Heart right ventricle (tissue), 16 donors: ENCODE data around the gene CARD19. TPM values are rescaled to one million over a fixed set of nuclear protein-coding genes. Genes with fewer than 3 reads are reported as not detected.

ENCODE experiments used
- ATAC-seq, 8 donors: fragments of 200-7000 bp; cut with Tn5 transposase; one replicate each; pipeline ENCODE4 v1.9.1; 2020; ENCODE audit warnings: mild to moderate bottlenecking in 8 of 8, moderate library complexity in 8 of 8, moderate number of reproducible peaks in 1 of 8
- DNase-seq, 2 donors: peaks; one replicate each; pipeline ENCODE4 v3.0.0-alpha.2; 2020
- H3K27ac ChIP-seq, 10 donors: fragments of 200-600 bp; sonication (generic) in 2 of 10; one replicate each; pipeline versions ENCODE4 v1.5.0 to v1.8.0; 2020 to 2022; ENCODE audit warnings: mild to moderate bottlenecking in 3 of 10
- H3K27me3 ChIP-seq, 7 donors: fragments of 200-600 bp; one replicate each; pipeline ENCODE4 v1.8.0; 2021 to 2022; ENCODE audit warnings: mild to moderate bottlenecking in 2 of 7
- H3K36me3 ChIP-seq, 9 donors: fragments of 200-600 bp; sonication (generic) in 1 of 9; one replicate each; pipeline versions ENCODE4 v1.5.0 to v1.8.0; 2020 to 2022; ENCODE audit warnings: mild to moderate bottlenecking in 2 of 9
- H3K4me1 ChIP-seq, 9 donors: fragments of 200-600 bp; sonication (generic) in 1 of 9; one replicate each; pipeline versions ENCODE4 v1.5.0 to v1.8.0; 2020 to 2022; ENCODE audit warnings: mild to moderate bottlenecking in 4 of 9
- H3K4me3 ChIP-seq, 10 donors: fragments of 200-600 bp; sonication (generic) in 2 of 10; one replicate each; pipeline versions ENCODE4 v1.5.0 to v1.8.0; 2020 to 2022; ENCODE audit warnings: mild to moderate bottlenecking in 7 of 10, moderate library complexity in 2 of 10
- H3K9me3 ChIP-seq, 11 donors: fragments of 200-600 bp in 10 of 11; sonication (generic) in 2 of 11; one replicate each; pipeline versions ENCODE4 v1.5.0 to v1.8.0; 2013 to 2022; ENCODE audit warnings: mild to moderate bottlenecking in 2 of 11, control low read depth in 1 of 11, moderate library complexity in 1 of 11
- CTCF ChIP-seq, 9 donors: fragments of 200-600 bp; sonication (generic) in 2 of 9; IDR thresholded peaks; one replicate each; pipeline versions ENCODE4 v1.5.0 to v1.8.0; 2021 to 2022; ENCODE audit warnings: antibody characterized with exemption in 9 of 9, mild to moderate bottlenecking in 5 of 9, moderate library complexity in 1 of 9
- WGBS, 2 donors: extraction: QIAGEN DNeasy Blood & Tissue Kit; methylation state at CpG; one replicate each; pipeline ENCODE4 v1.1.7; 2013; ENCODE audit warnings: inconsistent platforms in 1 of 2; 5-methylcytosine and 5-hydroxymethylcytosine counted together
- intact Hi-C, 10 donors: fragments of 100-400 bp; cut with DNase I; formaldehyde crosslinking; loops; one replicate each; pipeline versions ENCODE4 v1.11.1 to v1.14.2; 2022
- polyA plus RNA-seq, 2 donors: library from polyadenylated mRNA; stranded (reverse); fragments of 200-250 nt; gene quantifications; one replicate each; pipeline ENCODE4 v1.2.3, GENCODE V29; 2013
- total RNA-seq, 10 donors: library from RNA; stranded (reverse); fragmentation: NEBNext Ultra II Directional in 3 of 10; extraction: Animal tissue kit (Norgen Biotek cat#: 25700) in 3 of 10; gene quantifications; one replicate each; pipeline versions ENCODE4 v1.2.1 to v1.2.4, GENCODE V29; 2021 to 2023
- donor health status: Arrhythmogenic right ventricular cardiomyopathy.
- donor health status: ischemic (EF 13 %, LVEDD 7.1; RV severe dilation, severe dysfunction).
- donor health status: healthy with polysubstance abuse.
- donor health status: DM: no; HTN: yes; CAD: no.
- donor health status: DM: no; HTN: no; CAD: no.
- donor health status: ischemic (EF 25% LVEDD 6.9; RV normal size, moderate dysfunction).
- donor health status: ischemic (EF 25% LVEDD 5.7; RV mildly dilated, moderate dysfunction).
- donor health status: healthy.
- donor health status: DM: yes; HTN: yes; CAD: no.
- donor health status: Ischemic cardiomyopathy.
- donor health status: ischemic (EF 35%, LVEDD 5.7; RV mildly dilated, moderate dysfunction).
- donor health status: nonischemic (EF 11% LVEDD 7.7; RV severe dilation, severe dysfunction).
- donor health status: DM: yes; HTN: yes; CAD: no.
- donor health status: PGD.
- donor health status: ischemic (EF 29% LVEDD 5.4; RV normal size, mild dysfunction).
- donor health status: nonischemic (EF 23%, LVEDD 6.1; RV moderate dilation, normal function).

Gene CARD19
- total and polyA plus RNA-seq, 12 donors = 22.3 to 47.3 (median 26.1) TPM

- H3K4me3 ChIP-seq = no peak overlapping the region
- intact Hi-C loops = loop anchor here in 3 of 10 donors (5.0 to 10.0 kb wide), 3 partner anchors 199 to 459 kb away; no protein-coding TSS in a partner anchor
- peaks cover 0 to 34% (median 6%) of the 10 kb centered on the region in 9 donors for H3K36me3 ChIP-seq
- H3K27ac ChIP-seq = no peak overlapping the region
- WGBS, 2 donors = 69% methylated on average over 1 of the region's 1 CpG
- ATAC-seq (no peak), DNase-seq (no peak)
- H3K27me3 ChIP-seq = no peaks in the 10 kb centered on the region
- no peak for TF ChIP-seq CTCF (IDR thresholded peaks at IDR 0.05)
- H3K4me1 ChIP-seq = peaks cover 0 to 35% (median 0%) of the 10 kb centered on the region in 9 donors
- H3K9me3 ChIP-seq = peaks cover 0 to 13% (median 0%) of the 10 kb centered on the region in 11 donors
Measured at GRCh38 chr9:93105620-93106019, 9.6 kb downstream of the CARD19 start.

- peaks cover 0 to 51% (median 11%) of the 10 kb centered on the region in 9 donors for H3K36me3 ChIP-seq
- H3K27ac ChIP-seq = no peak overlapping the region
- DNase-seq = no peak
- no peak for ATAC-seq
- peaks cover 0 to 13% (median 0%) of the 10 kb centered on the region in 11 donors for H3K9me3 ChIP-seq
- peaks cover 0 to 50% (median 0%) of the 10 kb centered on the region in 9 donors for H3K4me1 ChIP-seq
- WGBS, 2 donors = 83 to 92% methylated on average over 14 of the region's 14 CpGs
- no peak for TF ChIP-seq CTCF (IDR thresholded peaks at IDR 0.05)
- H3K4me3 ChIP-seq = no peak overlapping the region
- no peaks in the 10 kb centered on the region for H3K27me3 ChIP-seq
- intact Hi-C loops = loop anchor here in 3 of 10 donors (5.0 to 10.0 kb wide), 3 partner anchors 198 to 458 kb away; no protein-coding TSS in a partner anchor
Measured at GRCh38 chr9:93107151-93107824, 11.3 kb downstream of the CARD19 start.

- Histone ChIP-seq H3K9me3 (peaks cover 0 to 13% (median 0%) of the 10 kb centered on the region in 11 donors), H3K4me1 (peaks cover 0 to 54% (median 0%) of the 10 kb centered on the region in 9 donors), H3K4me3 (no peak overlapping the region), H3K36me3 (peaks cover 0 to 56% (median 13%) of the 10 kb centered on the region in 9 donors), H3K27ac (no peak overlapping the region), H3K27me3 (no peaks in the 10 kb centered on the region)
- no peak for DNase-seq
- intact Hi-C loops = loop anchor here in 3 of 10 donors (5.0 to 10.0 kb wide), 3 partner anchors 197 to 457 kb away; no protein-coding TSS in a partner anchor
- no peak for TF ChIP-seq CTCF (IDR thresholded peaks at IDR 0.05)
- ATAC-seq = no peak
- WGBS, 2 donors = 85 to 89% methylated on average over 6 of the region's 6 CpGs
Measured at GRCh38 chr9:93107825-93108161, 11.8 kb downstream of the CARD19 start.

- peak in 2 of 8 donors; percentile 3 to 6 for ATAC-seq
- intact Hi-C loops = loop anchor here in 3 of 10 donors (5.0 to 10.0 kb wide), 3 partner anchors 196 to 456 kb away; no protein-coding TSS in a partner anchor
- WGBS, 2 donors = 88 to 93% methylated on average over 15 of the region's 15 CpGs
- no peak overlapping the region for H3K4me3 ChIP-seq
- peaks cover 0 to 58% (median 0%) of the 10 kb centered on the region in 9 donors for H3K4me1 ChIP-seq
- DNase-seq = no peak
- H3K36me3 ChIP-seq = peaks cover 0 to 61% (median 13%) of the 10 kb centered on the region in 9 donors
- H3K9me3 ChIP-seq = peaks cover 0 to 13% (median 0%) of the 10 kb centered on the region in 11 donors
- no peaks in the 10 kb centered on the region for H3K27me3 ChIP-seq
- no peak overlapping the region for H3K27ac ChIP-seq
- TF ChIP-seq CTCF (IDR thresholded peaks at IDR 0.05) = no peak
Measured at GRCh38 chr9:93108291-93109041, 12.4 kb downstream of the CARD19 start.
